Stimulated activated CD8-positive, alpha-beta memory T cell treated with anti-CD3 and anti-CD28 coated beads, Interleukin-2, amount 100 ng/mL, for 1 hour (primary cell): ENCODE measurements around the gene BAMBI.
"Not testable (repeated sequence)": the region's sequence is repeated elsewhere in the genome, so short reads cannot be mapped to it uniquely, and the experiment has no call there.

Experiments
- DNase-seq, 2 donors: peaks; one replicate each; pipeline ENCODE4 v3.0.0-alpha.2; 2020; ENCODE audit warnings: low read depth in 2 of 2

BAMBI gene, protein sequence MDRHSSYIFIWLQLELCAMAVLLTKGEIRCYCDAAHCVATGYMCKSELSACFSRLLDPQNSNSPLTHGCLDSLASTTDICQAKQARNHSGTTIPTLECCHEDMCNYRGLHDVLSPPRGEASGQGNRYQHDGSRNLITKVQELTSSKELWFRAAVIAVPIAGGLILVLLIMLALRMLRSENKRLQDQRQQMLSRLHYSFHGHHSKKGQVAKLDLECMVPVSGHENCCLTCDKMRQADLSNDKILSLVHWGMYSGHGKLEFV

DNA sequence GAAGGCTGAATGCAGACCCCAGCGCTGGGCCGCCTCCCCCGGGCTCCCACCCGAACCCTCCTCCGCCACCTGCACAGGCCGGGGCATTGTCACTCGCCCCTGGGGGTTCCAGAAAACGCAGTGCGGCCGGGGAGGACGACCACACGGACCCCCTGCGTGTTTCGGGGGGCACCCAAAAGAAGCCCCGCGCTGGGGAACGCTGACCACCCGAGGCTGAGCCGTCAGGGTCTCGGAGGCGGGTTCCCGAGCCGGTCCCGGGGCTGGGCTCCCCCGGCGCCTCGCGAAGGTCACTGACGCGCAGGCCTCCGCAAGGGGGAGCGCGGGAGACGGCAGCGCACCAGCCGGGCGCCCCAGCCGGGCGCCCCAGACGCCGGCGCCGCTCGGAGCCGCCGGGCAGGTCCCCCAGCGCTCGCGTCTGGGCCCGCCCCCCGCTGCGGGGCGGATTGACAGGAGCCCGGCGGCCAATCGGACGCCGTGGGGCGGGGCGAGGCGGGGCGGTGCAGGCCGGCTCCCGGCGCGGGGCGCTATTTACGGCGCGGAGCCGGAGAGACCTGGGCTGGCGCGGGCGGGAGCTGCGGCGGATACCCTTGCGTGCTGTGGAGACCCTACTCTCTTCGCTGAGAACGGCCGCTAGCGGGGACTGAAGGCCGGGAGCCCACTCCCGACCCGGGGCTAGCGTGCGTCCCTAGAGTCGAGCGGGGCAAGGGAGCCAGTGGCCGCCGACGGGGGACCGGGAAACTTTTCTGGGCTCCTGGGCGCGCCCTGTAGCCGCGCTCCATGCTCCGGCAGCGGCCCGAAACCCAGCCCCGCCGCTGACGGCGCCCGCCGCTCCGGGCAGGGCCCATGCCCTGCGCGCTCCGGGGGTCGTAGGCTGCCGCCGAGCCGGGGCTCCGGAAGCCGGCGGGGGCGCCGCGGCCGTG, at the start of gene BAMBI:
BAMBI (plus strand) TSS at position 554 of the 920 bp plus-strand sequence. CDS start 377 bp downstream, outside the sequence.
- DNase-seq, result peak; percentile 72 to 76

DNA sequence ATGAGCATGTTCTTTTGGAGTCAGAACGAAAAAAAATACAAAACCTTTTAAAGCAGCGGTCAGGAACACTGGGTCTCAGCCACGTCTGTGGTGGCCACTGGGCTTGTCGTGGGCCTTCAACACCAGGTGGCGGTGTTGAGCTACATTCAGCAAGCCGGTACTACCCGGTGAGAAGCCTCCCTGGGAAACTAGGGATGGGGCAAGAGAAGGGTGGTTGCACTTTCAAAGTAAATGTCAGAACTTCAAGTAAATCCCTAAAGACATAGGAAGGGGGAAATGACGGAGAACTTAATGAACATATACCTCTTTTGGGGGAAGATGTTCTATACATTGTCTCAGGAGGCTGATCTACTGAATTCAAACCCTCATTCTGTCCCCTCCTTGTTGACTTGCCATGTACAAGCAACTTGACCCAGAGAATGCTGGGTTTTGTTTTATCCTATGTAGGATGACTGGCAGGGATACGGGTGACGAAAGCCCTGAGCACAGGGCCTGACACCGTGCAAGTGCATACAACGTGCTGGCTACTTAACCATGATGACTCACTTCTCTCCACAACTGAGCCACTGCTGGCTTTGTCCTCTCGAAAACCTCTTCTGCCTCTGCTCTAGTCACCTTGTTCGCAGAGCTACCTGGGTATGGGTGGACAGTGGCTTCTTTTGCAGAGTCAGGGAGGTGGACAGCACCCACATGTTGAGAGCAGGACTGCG, 49.0 kb upstream of the BAMBI start:
- peak; percentile 33 to 43 for DNase-seq

DNA sequence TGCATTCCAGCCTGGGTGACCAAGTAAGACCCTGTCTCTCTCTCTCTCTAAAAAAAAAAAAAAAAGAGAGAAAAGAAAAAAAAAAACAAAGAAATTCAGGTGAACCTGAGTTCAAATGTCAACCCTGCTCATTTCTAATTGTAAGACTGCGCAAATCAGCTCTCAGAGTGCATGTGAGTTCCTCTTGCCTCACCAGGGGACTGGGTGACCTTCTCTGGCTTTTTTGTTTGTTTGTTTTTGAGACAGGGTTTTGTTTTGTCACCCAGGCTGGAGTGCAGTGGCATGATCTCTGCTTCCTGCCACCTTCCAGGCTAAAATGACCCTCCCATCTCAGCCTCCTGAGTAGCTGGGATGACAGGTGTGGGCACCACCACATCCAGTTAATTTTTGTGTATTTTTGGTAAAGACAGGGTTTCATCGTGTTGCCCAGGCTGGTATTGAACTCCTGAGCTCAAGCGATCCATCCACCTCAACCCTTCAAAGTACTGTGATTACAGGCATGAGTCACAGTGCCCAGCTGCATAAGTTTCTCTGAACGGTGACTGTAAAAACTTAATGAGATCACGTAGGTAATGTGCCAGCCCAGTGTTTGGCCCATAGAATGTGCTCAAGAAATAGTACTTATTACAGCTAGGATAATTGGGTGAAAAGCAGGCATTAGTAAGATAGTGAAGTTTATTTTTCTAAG, 45.3 kb upstream of the BAMBI start:
- no peak for DNase-seq

DNA sequence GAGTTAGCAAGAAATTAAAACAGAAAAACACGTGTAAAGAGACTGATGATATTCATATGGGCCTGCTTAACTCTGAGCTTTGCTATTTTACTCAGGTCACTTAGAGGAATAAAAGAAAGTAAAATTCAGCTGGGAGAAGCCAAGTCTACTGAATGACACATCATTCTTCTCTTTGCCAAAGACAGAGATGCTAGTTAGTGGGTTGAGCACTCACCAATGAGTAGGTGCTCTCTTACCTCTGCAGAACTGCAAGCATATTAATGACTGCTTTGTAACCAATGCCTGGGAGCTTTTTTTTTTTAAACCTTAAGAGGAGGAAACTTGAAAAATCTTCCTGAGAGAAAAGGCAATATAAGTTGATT, 44.8 kb upstream of the BAMBI start:
- no peak for DNase-seq

DNA sequence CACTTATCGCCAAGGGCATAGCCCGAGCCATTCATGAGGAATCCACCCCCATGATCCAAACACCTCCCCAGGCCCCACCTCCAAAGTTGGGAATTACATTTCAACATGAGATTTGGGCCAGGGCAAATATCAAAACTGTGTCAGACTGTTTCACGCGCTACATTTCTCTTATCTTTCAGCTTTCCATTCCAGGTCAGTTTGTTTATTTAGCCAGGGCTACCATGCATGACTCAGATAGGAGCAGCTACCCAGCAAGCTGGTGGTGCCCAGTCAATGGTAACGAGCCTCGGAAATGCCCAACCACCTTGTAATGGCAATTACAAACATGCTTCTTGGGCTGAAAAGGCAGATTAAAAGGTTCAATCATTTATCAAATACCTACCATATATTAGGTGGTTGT, 43.6 kb upstream of the BAMBI start:
- DNase-seq, result no peak

DNA sequence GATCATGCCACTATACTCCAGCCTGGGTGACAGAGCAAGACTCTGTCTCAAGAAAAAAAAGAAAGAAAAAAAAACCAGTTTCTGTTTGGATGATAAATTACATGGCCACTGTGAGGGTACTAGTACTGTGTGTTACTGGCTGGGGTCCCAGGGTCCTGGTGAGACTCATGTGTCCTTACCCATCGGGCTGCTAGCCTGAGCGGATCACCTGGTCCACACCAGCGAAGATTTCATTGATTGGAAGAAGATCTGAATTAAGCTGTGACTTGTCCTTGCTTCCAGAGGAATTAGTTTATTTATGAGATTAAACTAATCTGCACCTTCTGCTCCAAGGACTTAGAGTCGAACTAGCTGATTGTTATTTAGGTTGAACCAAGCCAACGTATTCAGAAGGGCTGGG, 40.0 kb upstream of the BAMBI start:
- no peak for DNase-seq

DNA sequence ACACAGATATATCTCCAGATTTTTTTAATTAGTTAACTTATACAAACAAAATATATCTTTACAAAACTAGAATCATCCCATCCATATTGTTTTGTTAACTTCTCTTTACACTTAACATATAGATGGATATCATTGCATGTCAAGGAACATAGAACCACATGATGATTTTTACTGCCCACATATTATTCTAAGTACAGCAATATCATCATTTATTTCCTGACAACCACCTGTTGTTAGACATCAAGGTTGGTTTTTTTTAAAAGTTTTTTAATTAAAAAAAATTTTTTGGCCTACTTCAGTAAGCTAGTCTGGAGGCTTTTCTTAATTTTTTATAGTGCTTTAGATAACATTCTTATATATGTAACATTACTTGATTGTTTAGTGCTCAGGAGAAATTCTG, 38.9 kb upstream of the BAMBI start:
- no peak for DNase-seq

DNA sequence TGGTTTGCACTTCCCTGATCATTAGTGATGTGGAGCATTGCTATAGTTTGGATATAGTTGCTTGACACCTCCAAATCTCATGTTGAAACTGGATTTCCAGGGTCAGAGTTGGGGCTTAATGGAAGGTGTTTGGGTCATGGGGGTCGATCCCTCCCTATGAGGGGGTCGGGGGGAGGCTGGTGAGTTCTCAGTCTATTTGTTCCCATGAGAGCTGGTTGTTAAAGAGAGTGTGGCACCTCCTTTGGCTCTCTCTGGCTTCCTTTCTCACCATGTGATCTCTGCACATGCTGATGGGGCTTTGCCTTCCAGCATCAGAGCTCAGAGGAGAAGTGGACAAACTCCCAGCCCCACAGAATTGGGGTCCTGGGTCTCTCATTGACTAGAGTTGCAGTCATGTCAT, 36.8 kb upstream of the BAMBI start:
- DNase-seq, result no peak

DNA sequence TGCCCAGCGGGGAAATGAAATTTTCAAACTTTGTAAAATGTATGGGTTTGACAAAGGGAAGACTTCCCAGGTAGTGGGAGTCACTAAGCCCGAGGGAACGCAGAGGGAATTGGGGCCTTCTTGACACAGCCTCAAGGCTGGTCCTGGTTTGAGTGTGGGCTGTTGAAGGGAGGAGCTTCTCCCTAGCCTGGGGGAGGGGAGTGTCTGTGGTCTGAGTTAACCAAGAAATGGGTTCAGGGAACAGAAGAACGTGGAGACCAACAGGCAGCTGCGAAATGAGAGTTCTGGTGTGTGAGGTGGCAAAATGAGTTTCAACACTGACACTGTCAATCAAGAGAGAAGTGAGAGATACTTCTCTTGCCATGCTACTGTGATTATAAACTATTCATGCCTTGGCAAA, 32.7 kb upstream of the BAMBI start:
- DNase-seq, result no peak

DNA sequence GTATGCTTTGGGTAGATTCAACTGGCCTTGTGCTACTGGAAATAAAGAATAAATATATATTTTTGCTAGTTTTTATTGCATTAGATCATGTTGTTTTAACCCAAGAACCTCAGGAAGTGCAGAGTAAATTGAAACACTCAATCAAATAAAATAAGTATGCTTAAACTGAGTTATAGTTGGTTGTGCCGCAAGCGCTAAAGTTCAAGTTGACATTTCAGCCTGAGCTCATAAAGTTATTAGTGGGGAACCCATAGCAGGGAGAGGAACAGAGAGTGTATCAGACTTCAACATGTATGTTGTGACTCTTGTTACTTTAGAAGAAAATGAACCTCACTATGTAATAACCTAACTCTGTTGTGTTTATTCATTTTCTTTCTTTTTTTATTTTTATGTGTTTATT, 25.2 kb upstream of the BAMBI start:
- no peak for DNase-seq

DNA sequence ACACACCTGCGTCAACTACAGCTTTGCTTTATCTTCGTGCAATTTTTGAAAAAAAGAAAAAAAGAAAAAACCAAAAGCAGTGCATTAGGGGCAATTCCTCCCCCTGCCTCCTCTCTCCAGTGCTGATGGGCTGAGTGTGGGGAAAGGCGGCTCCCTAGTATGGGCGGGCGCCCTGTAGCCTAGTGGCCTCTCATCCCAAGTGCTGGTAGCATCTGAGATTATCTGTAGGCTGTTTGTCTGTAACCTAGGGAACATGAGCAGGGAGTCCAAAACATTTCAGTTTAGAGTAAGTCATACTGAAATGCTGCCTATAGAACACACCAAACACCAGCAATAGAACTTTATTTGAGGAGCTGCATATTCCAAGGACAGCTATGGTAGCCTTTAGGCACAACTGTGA, 24.6 kb upstream of the BAMBI start:
- no peak for DNase-seq

DNA sequence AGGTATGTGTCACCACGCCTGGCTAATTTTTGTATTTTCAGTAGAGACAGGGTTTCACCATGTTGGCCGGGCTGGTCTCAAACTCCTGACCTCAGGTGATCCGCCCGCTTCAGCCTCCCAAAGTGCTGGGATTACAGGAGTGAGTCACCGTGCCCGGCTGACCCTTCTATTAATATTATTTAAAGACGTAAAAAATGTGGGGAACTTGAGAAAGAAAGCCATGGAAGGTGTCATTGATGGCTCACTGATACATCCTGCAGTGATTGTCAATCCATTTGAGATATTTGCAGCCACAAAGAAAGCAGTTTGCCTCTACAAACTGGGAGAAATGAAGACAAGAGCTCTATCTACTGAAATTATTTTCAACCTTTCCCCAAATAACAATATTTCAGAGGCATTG, 18.5 kb upstream of the BAMBI start:
- not testable (repeated sequence) for DNase-seq

DNA sequence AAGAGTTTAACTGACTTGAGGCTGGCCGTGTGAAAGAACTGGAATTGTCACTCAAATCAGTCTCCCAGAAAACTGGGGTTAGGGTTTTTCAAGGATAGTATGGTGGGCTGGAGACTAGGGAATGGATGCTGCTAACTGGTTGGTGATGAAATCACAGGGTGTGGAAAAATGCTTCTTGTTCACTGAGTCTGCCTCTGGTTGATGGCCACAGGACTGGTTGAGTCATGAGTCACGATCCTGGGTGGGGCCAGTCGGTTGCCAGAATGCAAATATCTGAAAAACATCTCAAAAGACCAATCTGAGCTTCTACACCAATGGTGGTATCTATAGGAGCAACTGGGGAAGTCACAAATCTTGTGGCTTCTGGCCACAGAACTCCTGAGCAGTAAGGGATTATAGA, 16.3 kb upstream of the BAMBI start:
- no peak for DNase-seq

DNA sequence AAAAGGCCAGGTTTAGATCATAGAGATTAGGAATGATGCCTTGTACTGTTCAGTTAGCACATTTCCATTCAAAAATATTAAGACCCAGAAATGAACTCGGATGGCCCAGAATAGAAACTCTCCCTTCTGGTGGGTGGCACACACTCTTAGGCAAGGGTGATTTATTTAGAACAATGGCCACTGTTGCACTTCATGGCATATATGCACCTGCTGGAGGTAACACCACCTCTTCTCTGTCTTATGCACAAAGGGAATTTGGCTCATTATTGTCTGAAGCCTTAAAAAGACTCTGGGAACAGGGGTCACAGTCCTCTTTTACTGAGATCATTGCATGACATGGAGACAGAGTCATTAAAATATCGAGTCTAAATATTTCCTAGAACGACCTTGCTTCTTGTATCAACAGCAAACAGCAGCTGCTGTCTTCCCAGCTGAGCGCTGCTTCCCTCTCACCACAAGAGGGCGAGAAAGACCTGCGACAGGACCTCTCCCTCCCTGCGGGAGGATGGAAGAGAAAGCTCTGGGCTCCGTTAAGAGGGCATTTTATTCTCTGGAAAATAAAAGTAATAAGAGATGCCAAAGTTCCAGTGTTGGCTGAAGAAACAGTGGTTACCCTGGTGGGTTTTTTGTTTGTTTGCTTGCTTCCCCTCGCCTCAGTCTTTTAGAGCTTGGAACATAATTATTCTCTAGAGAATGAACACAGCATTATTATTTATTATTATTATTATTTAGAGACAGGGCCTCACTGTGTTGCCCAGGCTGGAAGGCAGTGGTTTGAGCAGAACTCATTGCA, 13.5 kb upstream of the BAMBI start:
- DNase-seq, result peak; percentile 29 to 42

DNA sequence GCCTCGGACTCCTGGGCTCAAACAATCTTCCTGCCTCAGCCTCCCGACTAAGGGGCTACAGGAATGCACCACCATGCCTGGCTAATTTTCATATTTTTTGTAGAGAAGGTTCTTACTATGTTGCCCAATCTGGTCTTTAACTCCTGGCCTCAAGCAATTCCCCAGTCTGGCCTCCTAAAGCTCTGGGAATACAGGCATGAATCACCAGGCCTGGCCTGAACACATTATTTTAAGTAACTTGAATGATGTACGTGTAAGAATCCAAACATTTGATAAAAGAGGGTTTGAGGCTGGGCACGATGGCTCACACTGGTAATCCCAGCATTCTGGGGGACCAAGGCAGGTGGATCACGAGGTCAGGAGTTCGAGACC, 13.0 kb upstream of the BAMBI start:
- no peak for DNase-seq

DNA sequence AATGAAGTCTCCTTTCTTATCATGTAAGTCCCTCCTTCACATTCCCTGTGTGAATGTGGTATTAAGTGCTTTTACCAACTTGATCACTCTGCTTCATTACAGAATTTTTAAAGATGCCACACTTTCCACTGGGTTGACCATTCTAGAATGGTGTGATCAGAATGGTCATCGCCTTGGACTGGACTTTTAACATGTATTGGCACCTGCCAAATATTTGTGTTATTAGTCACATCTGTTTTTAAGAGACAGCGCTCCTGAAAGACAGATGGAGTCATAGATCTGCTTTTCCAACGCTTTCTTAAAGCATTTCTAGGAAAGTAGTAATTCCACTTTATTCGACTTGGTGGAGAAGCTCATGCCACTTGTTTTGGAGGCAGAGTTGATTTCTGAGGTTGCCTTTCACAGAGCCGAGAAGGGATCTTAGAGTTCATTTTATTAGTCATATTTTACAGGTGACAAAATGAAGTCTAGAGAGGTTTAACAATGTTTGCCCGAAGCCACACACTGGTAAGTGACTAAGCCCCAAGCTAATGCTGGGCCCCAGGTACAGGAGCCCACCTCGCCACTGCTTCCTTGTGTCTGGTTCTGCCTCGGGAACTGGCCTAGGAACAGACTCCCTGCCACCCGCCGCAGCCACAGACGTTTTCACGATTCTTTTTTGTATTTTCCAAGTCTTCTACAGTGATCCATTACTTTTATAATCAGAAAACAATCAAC, 10.4 kb upstream of the BAMBI start:
- no peak for DNase-seq

DNA sequence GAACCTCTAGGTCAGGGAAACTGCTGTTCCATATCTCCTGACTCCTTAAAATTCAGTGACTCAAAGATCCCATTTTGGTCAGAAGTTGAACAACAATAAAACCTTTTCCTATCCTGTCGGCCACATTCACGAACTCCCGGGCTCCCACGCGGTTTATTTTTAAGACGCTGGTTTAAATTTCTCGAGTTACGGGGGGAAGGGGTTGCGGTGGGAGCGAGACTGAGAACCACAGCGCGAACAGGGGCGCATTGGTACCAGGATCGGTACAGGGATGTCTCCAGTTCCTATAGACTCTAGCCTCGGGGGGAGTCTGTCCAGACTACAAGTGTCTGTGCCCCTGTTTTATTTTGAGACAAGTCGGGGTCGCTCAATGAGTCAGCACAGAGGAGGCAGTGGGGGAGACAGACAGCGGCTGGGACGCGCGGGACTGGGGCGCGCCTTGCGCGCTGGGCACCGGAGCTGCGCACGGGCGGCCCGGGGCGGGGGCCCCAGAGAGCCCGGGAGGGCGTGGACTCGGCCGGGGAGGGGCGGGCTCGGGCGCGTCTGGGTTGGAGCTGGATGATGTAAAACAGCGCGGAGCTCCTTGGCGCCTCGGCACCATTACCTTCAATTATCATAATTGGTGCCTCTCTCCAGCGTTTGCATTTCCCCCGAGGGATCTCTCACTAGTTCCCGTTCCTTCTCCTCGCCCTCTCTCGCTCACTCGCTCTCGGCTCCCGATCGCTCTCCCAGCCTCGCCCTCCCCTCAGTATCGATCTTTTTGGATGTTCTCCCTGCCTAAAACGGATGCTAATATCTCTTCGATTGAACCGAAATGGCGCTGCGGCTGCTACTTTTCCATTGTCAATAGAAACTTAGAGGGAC, 8.7 kb upstream of the BAMBI start:
- no peak for DNase-seq

DNA sequence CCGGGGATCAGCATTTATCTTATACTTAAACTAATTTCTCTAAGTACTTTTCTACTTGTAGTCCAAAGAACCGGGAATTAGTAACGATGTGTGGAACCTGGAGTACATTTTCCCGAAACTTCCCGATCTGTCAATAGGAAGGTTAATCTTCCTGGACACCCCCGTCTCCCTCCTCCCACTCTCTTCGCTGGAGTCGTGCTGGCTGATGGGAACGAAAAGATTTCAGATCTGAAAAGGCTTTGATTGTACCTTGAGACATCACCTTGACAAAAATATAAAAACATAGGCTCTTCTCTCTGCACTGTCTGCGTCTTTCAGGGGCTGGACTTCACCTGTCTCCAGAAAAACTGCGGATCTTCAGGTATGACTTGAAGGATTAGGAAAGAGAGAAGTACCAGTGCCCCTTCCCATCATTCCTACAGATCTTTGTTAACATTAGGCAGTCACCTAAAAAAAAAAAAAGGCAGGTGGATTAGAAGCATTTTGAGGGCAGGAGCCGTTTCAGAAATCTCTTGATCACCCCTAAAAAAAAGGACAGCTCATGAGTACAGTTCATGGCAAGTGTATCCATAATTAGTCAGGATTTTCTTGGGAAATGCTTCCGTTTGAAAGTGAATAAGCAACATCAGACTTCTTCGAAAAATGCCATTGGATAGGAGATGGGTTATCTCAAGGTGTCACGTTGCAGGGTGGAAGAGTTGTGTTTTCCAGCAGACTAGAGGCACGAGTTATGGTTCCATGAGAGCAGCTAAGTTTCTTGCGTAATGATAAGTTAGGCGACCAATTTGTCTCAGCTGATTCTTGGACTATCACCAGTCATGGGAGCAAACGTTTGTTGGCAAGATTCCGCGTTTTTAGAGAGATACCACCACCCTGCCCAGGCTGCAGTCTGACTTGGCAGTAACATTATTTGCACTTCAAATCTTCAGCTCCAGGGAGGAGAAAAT, 7.8 kb upstream of the BAMBI start:
- DNase-seq, result no peak

DNA sequence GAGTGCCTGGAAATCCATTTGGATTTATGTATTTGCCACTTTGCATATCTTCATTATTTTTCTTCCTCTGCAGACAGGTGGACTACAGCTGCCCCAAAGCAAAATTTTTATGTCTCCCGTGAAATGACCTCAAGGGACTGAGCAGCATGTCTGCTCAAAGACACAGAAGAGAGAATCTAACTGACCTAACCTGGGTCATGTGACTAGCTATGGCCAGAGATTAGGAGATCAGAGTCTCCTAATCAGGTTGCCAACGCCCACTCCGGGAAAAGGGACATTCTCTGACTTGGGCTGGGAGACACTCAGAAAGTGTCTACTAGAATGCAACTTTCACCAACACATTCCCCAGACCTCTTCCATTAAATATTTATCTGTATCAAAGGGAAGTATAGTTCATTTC, 2.5 kb upstream of the BAMBI start:
- DNase-seq, result no peak
